GM18867 (cell line): Measurements from ENCODE around the gene ACKR1.

Experiments used
- ATAC-seq: cut with Tn5 transposase; IDR thresholded peaks from one replicate; pipeline ENCODE4 v1.9.1; 2021; ENCODE audit warnings: mild to moderate bottlenecking, moderate library complexity; ENCODE audit not compliant: unreplicated experiment

ACKR1 gene

GRCh38 chr1:159218649-159219636 lies 14.3 kb downstream of the ACKR1 start:
- ATAC-seq: no peak

GRCh38 chr1:159222075-159222865 lies 17.6 kb downstream of the ACKR1 start:
- no peak for ATAC-seq

- no peak for ATAC-seq
Observed at GRCh38 chr1:159223004-159223403, 18.3 kb downstream of the ACKR1 start.

- no peak for ATAC-seq
Observed at GRCh38 chr1:159228554-159228953, 23.9 kb downstream of the ACKR1 start.

- ATAC-seq: no peak
Observed at GRCh38 chr1:159229260-159229885, 24.7 kb downstream of the ACKR1 start.

- ATAC-seq: no peak
Observed at GRCh38 chr1:159229896-159230295, 25.2 kb downstream of the ACKR1 start.

- peak; percentile 90 for ATAC-seq
Observed at GRCh38 chr1:159239551-159240220, 35.0 kb downstream of the ACKR1 start.

- ATAC-seq: no peak
Observed at GRCh38 chr1:159247266-159247665, 42.6 kb downstream of the ACKR1 start.

- no peak for ATAC-seq
Observed at GRCh38 chr1:159248311-159248710, 43.6 kb downstream of the ACKR1 start.

GRCh38 chr1:159250638-159251216 lies 46.1 kb downstream of the ACKR1 start:
- no peak for ATAC-seq
